Measurements from ENCODE around the gene TRHDE.
"Not testable (repeated sequence)": the region's sequence is repeated elsewhere in the genome, so short reads cannot be mapped to it uniquely, and the experiment has no call there.

The TRHDE gene

GRCh38 chr12:72453550-72453949 is 181.4 kb downstream of the TRHDE start:
- DNase-seq, result no peak

- DNase-seq, result no peak
These were observed 192.3 kb downstream of the TRHDE start for GRCh38 chr12:72464471-72464870.

- no peak for DNase-seq
These were observed 193.0 kb downstream of the TRHDE start for GRCh38 chr12:72465155-72465554.

- no peak for DNase-seq
These were observed 193.9 kb downstream of the TRHDE start for GRCh38 chr12:72465940-72466630.

GRCh38 chr12:72467985-72468384 is 195.8 kb downstream of the TRHDE start:
- DNase-seq, result no peak

- DNase-seq, result no peak
These were observed 196.3 kb downstream of the TRHDE start for GRCh38 chr12:72468505-72468904.

- DNase-seq, result no peak
These were observed 199.6 kb downstream of the TRHDE start for GRCh38 chr12:72471806-72472205.

GRCh38 chr12:72472350-72472749 is 200.2 kb downstream of the TRHDE start:
- DNase-seq, result no peak

GRCh38 chr12:72476301-72476700 is 204.1 kb downstream of the TRHDE start:
- no peak for DNase-seq

- no peak for DNase-seq
These were observed 213.0 kb downstream of the TRHDE start for GRCh38 chr12:72485017-72485701.

- no peak for DNase-seq
These were observed 219.3 kb downstream of the TRHDE start for GRCh38 chr12:72491426-72491825.

GRCh38 chr12:72493407-72493806 is 221.2 kb downstream of the TRHDE start:
- DNase-seq, result no peak

GRCh38 chr12:72498354-72498753 is 226.2 kb downstream of the TRHDE start:
- DNase-seq, result no peak

GRCh38 chr12:72499244-72499643 is 227.1 kb downstream of the TRHDE start:
- DNase-seq, result no peak

GRCh38 chr12:72502546-72502945 is 230.4 kb downstream of the TRHDE start:
- DNase-seq, result no peak

- DNase-seq, result no peak
These were observed 233.1 kb downstream of the TRHDE start for GRCh38 chr12:72505227-72505626.

- DNase-seq, result no peak
These were observed 237.7 kb downstream of the TRHDE start for GRCh38 chr12:72509891-72510290.

GRCh38 chr12:72510772-72511171 is 238.6 kb downstream of the TRHDE start:
- no peak for DNase-seq

- no peak for DNase-seq
These were observed 239.3 kb downstream of the TRHDE start for GRCh38 chr12:72511498-72511897.

- no peak for DNase-seq
These were observed 239.7 kb downstream of the TRHDE start for GRCh38 chr12:72511906-72512305.

GRCh38 chr12:72520044-72520678 is 248.0 kb downstream of the TRHDE start:
- DNase-seq, result not testable (repeated sequence)

GRCh38 chr12:72521326-72521725 is 249.2 kb downstream of the TRHDE start:
- DNase-seq, result no peak

- no peak for DNase-seq
These were observed 250.2 kb downstream of the TRHDE start for GRCh38 chr12:72522411-72522810.

- no peak for DNase-seq
These were observed 251.6 kb downstream of the TRHDE start for GRCh38 chr12:72523754-72524153.
